NCI-H2107 (cell line): Measurements from ENCODE around the gene BAZ1A.

Experiments
- DNase-seq: peaks from one replicate; lab custom pipeline; 2025; lab: John Stamatoyannopoulos, UW

Gene BAZ1A

DNA sequence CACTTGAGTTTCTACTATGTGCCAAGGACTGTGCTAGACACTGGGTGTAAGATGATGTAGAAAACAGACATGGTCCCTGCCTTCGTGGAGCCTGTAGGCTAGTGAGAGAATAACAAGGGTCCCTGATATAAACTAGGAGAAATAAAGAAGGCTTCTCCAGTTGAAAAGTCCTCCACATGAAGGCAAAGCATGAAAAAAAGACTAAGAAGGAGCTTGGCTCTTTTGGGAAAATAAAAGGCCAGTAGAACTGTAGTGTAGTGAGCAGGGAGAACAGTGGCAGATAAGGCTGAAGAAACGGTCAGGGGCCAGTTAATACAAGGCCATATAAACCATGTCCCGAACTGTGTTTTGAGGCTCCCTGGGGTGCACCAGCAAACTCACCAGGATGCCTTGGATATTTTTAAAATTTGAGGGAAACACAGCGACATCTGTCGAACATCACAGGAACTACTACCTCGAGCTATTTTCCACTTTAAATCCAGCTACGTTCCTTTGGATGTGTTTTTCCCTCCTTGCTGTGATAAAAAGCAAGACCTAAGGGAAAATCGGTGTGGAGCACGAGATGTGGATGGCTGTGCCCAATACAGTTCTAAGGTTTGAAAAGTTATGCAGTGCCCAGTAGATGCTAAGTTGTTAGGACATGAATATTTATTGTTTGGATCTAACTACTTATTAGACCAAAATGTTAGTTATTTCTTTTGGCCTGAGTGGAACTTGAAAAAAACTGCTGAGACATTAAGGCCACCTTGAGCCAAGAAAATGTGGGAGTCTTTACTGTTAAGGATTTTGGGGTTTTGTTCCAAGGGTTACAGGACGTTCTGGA is 152.2 kb downstream of the BAZ1A start:
- peak; percentile 57 for DNase-seq

- DNase-seq, result no peak
Observed at GRCh38 chr14:34721129-34721528, 154.0 kb downstream of the BAZ1A start.

DNA sequence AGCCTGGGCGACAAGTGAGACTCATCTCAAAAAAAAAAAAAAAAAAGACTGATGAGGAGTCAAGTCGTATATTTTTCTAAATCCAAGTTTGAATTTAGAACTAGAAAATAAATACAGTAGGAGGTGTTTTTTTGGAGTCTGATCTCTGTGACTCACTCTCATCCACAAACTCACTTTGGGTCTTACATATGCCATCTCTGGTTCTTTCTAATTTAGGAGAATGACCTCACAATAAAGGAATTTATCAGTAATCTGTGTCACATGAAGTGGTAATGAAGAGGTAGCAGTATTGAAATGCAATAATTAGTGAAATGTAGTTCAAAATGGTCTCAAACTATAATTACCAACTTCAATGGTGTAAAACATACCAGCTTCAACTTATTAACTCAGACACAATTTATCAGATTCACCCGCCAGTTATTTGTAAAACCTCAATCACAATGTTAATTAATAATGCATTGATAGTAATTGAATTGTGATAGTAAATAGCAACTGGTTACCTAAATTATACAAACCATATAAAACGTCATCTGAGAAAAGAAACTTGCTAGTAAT is 156.3 kb downstream of the BAZ1A start:
- no peak for DNase-seq

DNA sequence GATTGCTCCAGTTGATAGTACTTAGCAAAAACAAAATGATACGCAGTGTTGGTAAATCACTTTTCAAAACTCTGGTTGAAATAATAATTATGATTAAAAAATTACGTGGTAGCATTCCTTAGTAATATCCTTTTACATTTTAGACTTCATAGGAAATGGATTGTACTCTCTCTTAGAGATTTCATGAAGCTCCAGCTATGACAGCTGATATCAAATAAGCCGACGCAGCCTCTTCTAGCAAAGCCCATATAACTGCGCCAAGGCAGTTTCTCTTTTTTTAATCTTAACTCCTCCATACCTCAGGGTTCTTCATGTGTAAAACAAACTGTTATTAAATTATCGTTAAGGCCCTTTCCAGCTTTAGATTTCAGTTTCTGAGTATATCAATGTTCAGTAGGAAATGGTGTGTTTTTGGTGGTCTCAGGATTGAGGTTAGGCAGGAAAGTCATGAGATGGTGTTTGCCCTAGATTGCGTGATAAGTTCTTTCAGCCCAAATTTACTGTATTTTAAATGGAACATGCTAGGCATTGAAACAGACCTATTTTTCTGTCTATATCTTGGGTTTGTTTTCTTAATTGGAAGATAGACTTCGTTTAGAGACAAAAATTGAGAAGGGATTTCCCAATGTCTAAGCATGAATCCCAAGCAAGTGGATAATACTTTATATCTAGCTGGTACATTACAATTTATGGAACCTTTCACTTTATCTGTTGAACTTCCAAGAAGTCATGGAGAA is 159.9 kb downstream of the BAZ1A start:
- no peak for DNase-seq

DNA sequence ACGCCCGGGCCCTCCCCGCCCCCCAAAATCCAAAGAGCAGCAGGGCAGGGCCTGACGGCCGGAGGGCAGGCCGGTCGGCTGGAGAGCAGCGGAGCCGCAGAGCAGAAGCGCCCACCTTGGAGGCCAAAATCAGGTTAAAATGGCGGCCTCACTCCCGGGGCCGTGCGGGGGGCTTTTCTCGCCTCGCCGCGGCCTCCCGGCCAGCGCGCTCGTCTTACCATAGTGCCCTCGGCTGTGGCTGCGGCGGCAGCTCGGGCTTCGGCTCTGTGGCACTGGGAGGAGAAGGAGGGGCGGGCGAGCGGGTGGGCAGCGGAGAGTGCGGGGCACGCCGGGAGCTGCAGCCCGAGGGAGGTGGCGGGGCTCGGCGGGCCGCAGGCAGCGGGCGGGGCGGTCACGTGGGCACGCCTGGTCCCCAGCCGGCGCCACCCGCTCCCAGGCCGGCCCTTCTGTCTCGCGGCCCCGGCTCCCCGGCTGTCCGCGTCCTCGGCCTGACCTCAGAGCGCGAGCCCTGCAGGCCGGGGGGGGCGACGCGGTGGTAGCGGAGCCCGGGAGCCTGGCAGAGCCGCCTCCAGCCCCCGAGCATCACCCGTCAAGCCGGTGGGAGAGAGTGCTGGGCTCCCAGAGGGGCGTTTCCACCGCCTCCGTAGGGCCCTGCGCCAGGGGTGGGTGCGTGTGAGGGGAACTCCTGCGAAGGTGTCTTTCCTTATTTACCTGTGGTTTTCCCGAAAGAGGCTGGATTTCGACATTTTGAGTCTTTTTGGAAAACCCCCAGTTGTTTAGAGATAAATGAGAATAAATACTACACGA is 160.6 kb downstream of the BAZ1A start, which contains the start of gene CFL2:
CFL2 (minus strand) TSS at position 274 of the 807 bp plus-strand sequence; CDS start at position 221, 53 bp downstream.
- peak; percentile 47 for DNase-seq

DNA sequence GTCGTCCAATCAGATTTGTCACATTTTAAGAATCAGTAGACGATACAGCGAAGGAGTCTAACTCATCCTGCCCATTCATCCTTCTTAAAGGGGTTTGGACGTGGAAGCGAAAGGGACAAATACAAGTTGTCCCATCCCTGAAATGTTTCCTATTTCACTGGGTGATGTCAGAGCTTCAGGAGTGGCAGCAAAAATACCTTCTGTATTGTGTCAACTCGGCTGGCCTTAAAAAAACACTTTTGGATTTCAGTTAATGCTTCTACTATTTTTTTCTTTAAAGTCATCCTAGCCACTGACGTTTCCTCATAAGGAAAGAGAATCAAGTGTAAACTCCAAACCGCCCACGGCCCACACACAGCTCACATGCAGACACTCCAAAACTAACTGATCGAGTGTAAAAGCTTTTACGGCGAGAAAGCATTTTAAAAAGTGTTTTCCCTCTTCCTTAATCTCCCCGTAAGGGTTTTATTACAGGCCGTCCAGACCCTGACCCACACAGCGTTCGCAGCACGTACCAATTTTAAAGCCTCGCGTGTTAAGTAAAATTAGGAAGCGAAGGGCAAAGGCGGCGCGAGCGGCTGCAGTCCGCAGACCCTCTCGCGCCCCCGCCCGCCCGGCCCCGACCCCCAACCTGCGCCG is 161.4 kb downstream of the BAZ1A start:
- DNase-seq, result no peak

- no peak for DNase-seq
Observed at GRCh38 chr14:34713122-34713680, 162.0 kb downstream of the BAZ1A start.

- no peak for DNase-seq
Observed at GRCh38 chr14:34711796-34712712, 163.1 kb downstream of the BAZ1A start.

DNA sequence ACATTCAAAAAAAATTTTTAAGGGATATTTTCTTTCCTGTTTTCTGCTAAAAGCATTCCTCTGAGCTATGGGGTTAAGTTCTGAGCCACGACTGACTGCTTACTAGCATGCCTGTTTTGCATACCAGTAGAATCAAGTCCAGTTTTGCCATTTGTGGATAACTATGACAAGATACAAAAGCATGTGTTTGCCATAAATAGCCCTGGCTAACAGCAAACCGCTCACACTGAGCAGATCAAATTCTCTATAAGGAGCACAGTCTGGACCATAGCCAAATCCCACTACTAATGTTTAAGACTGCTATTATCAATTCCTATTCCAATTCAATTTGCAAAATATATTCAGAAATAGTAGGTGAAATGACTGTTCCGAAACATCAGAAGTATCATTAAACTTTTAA is 164.0 kb downstream of the BAZ1A start:
- peak; percentile 20 for DNase-seq

- DNase-seq, result no peak
Observed at GRCh38 chr14:34710744-34711143, 164.4 kb downstream of the BAZ1A start.

- no peak for DNase-seq
Observed at GRCh38 chr14:34710006-34710405, 165.2 kb downstream of the BAZ1A start.

GRCh38 chr14:34707722-34708121 is 167.4 kb downstream of the BAZ1A start:
- no peak for DNase-seq
